ENCODE measurements around the gene ARSH.

The ARSH gene

GRCh38 chrX:3010532-3010931 lies 4.2 kb downstream of the ARSH start:
- Histone ChIP-seq H4K5ac (ENCODE audit: low read length) (no peak overlapping the region), H3K9ac (ENCODE audit: low read length) (no peak overlapping the region), H3K4ac (ENCODE audit: low read depth, low read length) (no peak overlapping the region), H2BK15ac (replicated peaks; ENCODE audit: low read depth) (no peak overlapping the region), H3K79me2 (ENCODE audit: control insufficient read depth, insufficient read depth, low read length) (no peaks in the 10 kb centered on the region), H3K4me2 (ENCODE audit: low read length) (no peak overlapping the region), H2AK5ac (ENCODE audit: low read length) (no peak overlapping the region), H3K23ac (ENCODE audit: low read length) (no peak overlapping the region), H3K79me1 (ENCODE audit: low read length) (no peaks in the 10 kb centered on the region), H3K4me3 (ENCODE audit: low read length) (no peak overlapping the region), H3K36me3 (ENCODE audit: control insufficient read depth, insufficient read depth, low read length) (no peaks in the 10 kb centered on the region), H2BK5ac (ENCODE audit: low read length) (no peak overlapping the region), H2BK120ac (ENCODE audit: low read depth, low read length) (no peak overlapping the region), H3K56ac (ENCODE audit: low read length) (no peak overlapping the region), H3K18ac (ENCODE audit: low read length) (no peak overlapping the region), H3K4me1 (ENCODE audit: control insufficient read depth, low read depth, low read length) (no peaks in the 10 kb centered on the region), H3K27me3 (ENCODE audit: insufficient read depth, low read length, poor library complexity) (no peaks in the 10 kb centered on the region), H4K8ac (ENCODE audit: low read depth, low read length) (no peak overlapping the region), H3K27ac (ENCODE audit: low read depth, low read length) (no peak overlapping the region)
- no peak for DNase-seq
- no CpG with 5 or more reads among the region's 2 CpGs for WGBS (ENCODE audit: extremely low coverage, insufficient coverage, low lambda C conversion rate)

DNA sequence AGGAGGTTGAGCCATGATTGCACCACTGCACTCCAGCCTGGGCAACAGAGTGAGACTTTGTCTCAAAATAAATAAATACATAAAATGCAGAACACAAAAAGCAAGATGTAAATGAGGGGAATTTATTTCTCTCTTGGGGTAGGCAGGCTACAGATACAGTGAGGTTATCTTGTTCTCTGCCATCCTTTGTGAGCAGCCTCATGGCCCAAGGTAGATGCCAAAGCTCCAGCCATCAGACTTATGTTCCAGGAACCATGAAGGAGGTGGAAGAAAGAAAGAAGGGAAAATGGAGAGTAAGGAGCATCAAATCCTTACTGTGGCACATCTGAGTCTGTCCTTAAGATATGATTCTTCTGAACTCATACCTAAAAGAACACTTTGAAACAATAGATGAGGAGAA lies 11.1 kb downstream of the ARSH start:
- Histone ChIP-seq H4K8ac (ENCODE audit: low read depth, low read length) (no peak overlapping the region), H2BK120ac (ENCODE audit: low read depth, low read length) (no peak overlapping the region), H3K4me2 (ENCODE audit: low read length) (no peak overlapping the region), H3K4me3 (ENCODE audit: low read length) (no peak overlapping the region), H3K23ac (ENCODE audit: low read length) (no peak overlapping the region), H3K4ac (ENCODE audit: low read depth, low read length) (no peak overlapping the region), H3K79me2 (ENCODE audit: control insufficient read depth, insufficient read depth, low read length) (no peaks in the 10 kb centered on the region), H2AK5ac (ENCODE audit: low read length) (no peak overlapping the region), H3K79me1 (ENCODE audit: low read length) (no peaks in the 10 kb centered on the region), H3K27ac (ENCODE audit: low read depth, low read length) (no peak overlapping the region), H3K9ac (ENCODE audit: low read length) (no peak overlapping the region), H3K18ac (ENCODE audit: low read length) (no peak overlapping the region), H3K56ac (ENCODE audit: low read length) (no peak overlapping the region), H2BK5ac (ENCODE audit: low read length) (no peak overlapping the region), H3K36me3 (ENCODE audit: control insufficient read depth, insufficient read depth, low read length) (no peaks in the 10 kb centered on the region), H4K5ac (ENCODE audit: low read length) (no peak overlapping the region), H3K27me3 (ENCODE audit: insufficient read depth, low read length, poor library complexity) (no peaks in the 10 kb centered on the region), H2BK15ac (replicated peaks; ENCODE audit: low read depth) (no peak overlapping the region), H3K4me1 (ENCODE audit: control insufficient read depth, low read depth, low read length) (no peaks in the 10 kb centered on the region)
- DNase-seq = no peak

DNA sequence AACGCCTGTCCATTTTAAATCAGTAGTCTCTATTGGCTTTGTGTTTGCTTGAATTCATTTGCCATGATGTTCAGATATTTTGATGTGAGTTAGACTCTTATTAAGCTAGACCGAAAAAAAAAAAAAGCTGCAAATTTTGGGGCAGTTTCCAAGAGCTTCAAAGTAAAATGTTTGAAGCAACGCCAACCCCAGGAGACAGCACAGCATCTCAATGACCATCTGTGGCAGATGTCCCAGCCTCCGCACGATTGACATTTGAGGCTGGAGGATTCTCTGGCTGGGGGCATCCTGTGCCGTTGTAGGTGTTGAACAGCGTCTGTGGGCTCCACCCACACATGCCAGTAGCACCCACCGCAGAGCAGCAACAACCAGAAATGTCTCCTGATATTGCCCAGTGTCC lies 17.8 kb downstream of the ARSH start:
- Histone ChIP-seq H3K27ac (ENCODE audit: low read depth, low read length) (no peak overlapping the region), H3K4ac (ENCODE audit: low read depth, low read length) (no peak overlapping the region), H3K79me2 (ENCODE audit: control insufficient read depth, insufficient read depth, low read length) (no peaks in the 10 kb centered on the region), H3K79me1 (ENCODE audit: low read length) (no peaks in the 10 kb centered on the region), H3K18ac (ENCODE audit: low read length) (no peak overlapping the region), H2BK120ac (ENCODE audit: low read depth, low read length) (no peak overlapping the region), H3K56ac (ENCODE audit: low read length) (no peak overlapping the region), H3K36me3 (ENCODE audit: control insufficient read depth, insufficient read depth, low read length) (no peaks in the 10 kb centered on the region), H4K8ac (ENCODE audit: low read depth, low read length) (no peak overlapping the region), H3K4me3 (ENCODE audit: low read length) (no peak overlapping the region), H3K23ac (ENCODE audit: low read length) (no peak overlapping the region), H2AK5ac (ENCODE audit: low read length) (no peak overlapping the region), H2BK5ac (ENCODE audit: low read length) (no peak overlapping the region), H3K27me3 (ENCODE audit: insufficient read depth, low read length, poor library complexity) (no peaks in the 10 kb centered on the region), H3K4me1 (ENCODE audit: control insufficient read depth, low read depth, low read length) (no peaks in the 10 kb centered on the region), H2BK15ac (replicated peaks; ENCODE audit: low read depth) (no peak overlapping the region), H4K5ac (ENCODE audit: low read length) (no peak overlapping the region), H3K4me2 (ENCODE audit: low read length) (no peak overlapping the region), H3K9ac (ENCODE audit: low read length) (no peak overlapping the region)
- DNase-seq = no peak
- no CpG with 5 or more reads among the region's 8 CpGs for WGBS (ENCODE audit: extremely low coverage, insufficient coverage, low lambda C conversion rate)

DNA sequence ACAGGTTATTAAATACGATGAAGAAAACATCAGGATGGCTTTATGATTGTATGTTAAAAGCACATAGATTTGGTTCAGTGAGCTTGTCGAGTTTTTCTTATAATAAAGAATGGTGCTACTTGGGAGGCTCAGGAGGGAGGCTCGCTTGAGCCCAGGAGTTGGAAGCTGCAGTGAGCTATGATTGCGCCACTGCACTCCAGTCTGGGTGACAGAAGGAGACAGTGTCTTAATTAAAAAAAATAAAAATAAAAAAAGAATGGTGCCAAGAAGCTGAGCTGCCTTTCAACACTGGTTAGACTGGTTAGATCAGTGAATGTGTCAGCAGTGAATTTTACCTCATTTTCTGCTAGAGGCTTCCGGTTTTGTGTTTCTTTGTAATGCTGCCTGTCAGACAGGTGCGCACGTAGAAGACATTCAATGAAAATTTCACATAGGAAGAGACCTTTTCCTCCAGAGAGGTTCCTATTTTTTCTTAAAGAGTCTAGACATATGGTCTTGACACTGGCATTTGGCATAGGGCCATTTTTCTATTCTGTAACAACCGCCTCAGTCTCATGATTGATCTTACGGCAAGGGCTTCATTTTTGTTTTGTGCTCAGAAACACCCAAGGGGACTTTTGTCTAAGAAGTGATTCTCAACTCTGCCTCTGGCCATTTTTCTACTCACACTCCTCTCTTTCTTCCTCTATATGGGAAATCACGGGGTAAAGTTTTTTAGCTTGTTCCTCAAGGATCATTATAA lies 19.9 kb downstream of the ARSH start:
- H2BK120ac ChIP-seq (ENCODE audit: low read depth, low read length) = no peak overlapping the region
- H3K9ac ChIP-seq (ENCODE audit: low read length) = no peak overlapping the region
- H3K4ac ChIP-seq (ENCODE audit: low read depth, low read length) = no peak overlapping the region
- H3K4me3 ChIP-seq (ENCODE audit: low read length) = no peak overlapping the region
- no peaks in the 10 kb centered on the region for H3K79me2 ChIP-seq (ENCODE audit: control insufficient read depth, insufficient read depth, low read length)
- no peaks in the 10 kb centered on the region for H3K36me3 ChIP-seq (ENCODE audit: control insufficient read depth, insufficient read depth, low read length)
- H3K23ac ChIP-seq (ENCODE audit: low read length) = no peak overlapping the region
- H3K4me1 ChIP-seq (ENCODE audit: control insufficient read depth, low read depth, low read length) = no peaks in the 10 kb centered on the region
- H4K5ac ChIP-seq (ENCODE audit: low read length) = no peak overlapping the region
- H3K79me1 ChIP-seq (ENCODE audit: low read length) = no peaks in the 10 kb centered on the region
- no peaks in the 10 kb centered on the region for H3K27me3 ChIP-seq (ENCODE audit: insufficient read depth, low read length, poor library complexity)
- H3K27ac ChIP-seq (ENCODE audit: low read depth, low read length) = no peak overlapping the region
- no peak overlapping the region for H4K8ac ChIP-seq (ENCODE audit: low read depth, low read length)
- no CpG with 5 or more reads among the region's 10 CpGs for WGBS (ENCODE audit: extremely low coverage, insufficient coverage, low lambda C conversion rate)
- H3K18ac ChIP-seq (ENCODE audit: low read length) = no peak overlapping the region
- H2AK5ac ChIP-seq (ENCODE audit: low read length) = no peak overlapping the region
- no peak overlapping the region for H3K4me2 ChIP-seq (ENCODE audit: low read length)
- H3K56ac ChIP-seq (ENCODE audit: low read length) = no peak overlapping the region
- H2BK5ac ChIP-seq (ENCODE audit: low read length) = no peak overlapping the region
- no peak overlapping the region for H2BK15ac ChIP-seq (replicated peaks; ENCODE audit: low read depth)
- DNase-seq = no peak

DNA sequence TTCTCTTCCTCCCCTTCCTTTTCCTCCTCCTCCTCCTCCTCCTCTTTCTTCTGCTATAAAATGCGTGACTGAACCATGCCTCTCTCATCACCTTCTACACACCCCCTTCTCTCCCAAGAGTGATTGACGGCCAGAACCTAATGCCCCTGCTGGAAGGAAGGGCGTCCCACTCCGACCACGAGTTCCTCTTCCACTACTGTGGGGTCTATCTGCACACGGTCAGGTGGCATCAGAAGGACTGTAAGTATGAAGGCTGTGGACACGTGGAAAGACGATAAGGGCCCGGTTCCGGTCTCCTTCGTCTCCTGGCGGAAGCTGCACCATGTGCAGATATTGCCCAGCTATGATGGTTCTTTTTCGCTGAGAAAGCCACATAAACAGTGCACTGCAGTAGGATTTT lies 22.8 kb downstream of the ARSH start:
- no peaks in the 10 kb centered on the region for H3K79me2 ChIP-seq (ENCODE audit: control insufficient read depth, insufficient read depth, low read length)
- no peak overlapping the region for H2BK5ac ChIP-seq (ENCODE audit: low read length)
- H3K79me1 ChIP-seq (ENCODE audit: low read length) = no peaks in the 10 kb centered on the region
- H3K36me3 ChIP-seq (ENCODE audit: control insufficient read depth, insufficient read depth, low read length) = no peaks in the 10 kb centered on the region
- no peak overlapping the region for H3K4me2 ChIP-seq (ENCODE audit: low read length)
- no peak for DNase-seq
- no peak overlapping the region for H3K18ac ChIP-seq (ENCODE audit: low read length)
- H2AK5ac ChIP-seq (ENCODE audit: low read length) = no peak overlapping the region
- H4K5ac ChIP-seq (ENCODE audit: low read length) = no peak overlapping the region
- H2BK15ac ChIP-seq (replicated peaks; ENCODE audit: low read depth) = no peak overlapping the region
- WGBS (ENCODE audit: extremely low coverage, insufficient coverage, low lambda C conversion rate) = no CpG with 5 or more reads among the region's 13 CpGs
- no peak overlapping the region for H3K23ac ChIP-seq (ENCODE audit: low read length)
- H3K27me3 ChIP-seq (ENCODE audit: insufficient read depth, low read length, poor library complexity) = no peaks in the 10 kb centered on the region
- no peak overlapping the region for H3K27ac ChIP-seq (ENCODE audit: low read depth, low read length)
- H4K8ac ChIP-seq (ENCODE audit: low read depth, low read length) = no peak overlapping the region
- H3K56ac ChIP-seq (ENCODE audit: low read length) = no peak overlapping the region
- no peak overlapping the region for H2BK120ac ChIP-seq (ENCODE audit: low read depth, low read length)
- no peak overlapping the region for H3K4me3 ChIP-seq (ENCODE audit: low read length)
- no peak overlapping the region for H3K9ac ChIP-seq (ENCODE audit: low read length)
- no peaks in the 10 kb centered on the region for H3K4me1 ChIP-seq (ENCODE audit: control insufficient read depth, low read depth, low read length)
- no peak overlapping the region for H3K4ac ChIP-seq (ENCODE audit: low read depth, low read length)

DNA sequence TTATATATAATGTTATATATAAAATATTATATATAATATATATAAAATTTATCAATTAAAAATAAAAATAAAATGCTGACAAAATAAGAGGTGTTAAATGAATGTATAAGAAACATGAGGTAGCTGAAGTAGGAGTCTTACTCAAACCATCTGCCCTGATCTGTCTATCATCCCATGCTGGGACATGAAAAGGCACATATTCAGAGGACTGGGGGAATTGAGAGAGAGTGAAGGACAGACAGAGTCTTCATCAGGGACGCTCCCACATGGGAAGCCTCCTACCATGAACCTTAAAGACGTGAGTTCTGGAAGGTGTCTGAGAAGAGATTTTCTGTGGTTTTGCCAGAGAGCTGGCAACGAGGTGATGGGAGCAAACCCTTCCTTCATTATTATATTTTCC lies 30.9 kb downstream of the ARSH start:
- Histone ChIP-seq H2AK5ac (ENCODE audit: low read length) (no peak overlapping the region), H3K4me3 (ENCODE audit: low read length) (no peak overlapping the region), H3K27me3 (ENCODE audit: insufficient read depth, low read length, poor library complexity) (no peaks in the 10 kb centered on the region), H3K23ac (ENCODE audit: low read length) (no peak overlapping the region), H2BK5ac (ENCODE audit: low read length) (no peak overlapping the region), H2BK120ac (ENCODE audit: low read depth, low read length) (no peak overlapping the region), H3K9ac (ENCODE audit: low read length) (no peak overlapping the region), H3K79me2 (ENCODE audit: control insufficient read depth, insufficient read depth, low read length) (no peaks in the 10 kb centered on the region), H4K5ac (ENCODE audit: low read length) (no peak overlapping the region), H3K36me3 (ENCODE audit: control insufficient read depth, insufficient read depth, low read length) (no peaks in the 10 kb centered on the region), H3K27ac (ENCODE audit: low read depth, low read length) (no peak overlapping the region), H3K4ac (ENCODE audit: low read depth, low read length) (no peak overlapping the region), H3K18ac (ENCODE audit: low read length) (no peak overlapping the region), H3K4me2 (ENCODE audit: low read length) (no peak overlapping the region), H3K56ac (ENCODE audit: low read length) (no peak overlapping the region), H4K8ac (ENCODE audit: low read depth, low read length) (no peak overlapping the region), H2BK15ac (replicated peaks; ENCODE audit: low read depth) (no peak overlapping the region), H3K79me1 (ENCODE audit: low read length) (no peaks in the 10 kb centered on the region), H3K4me1 (ENCODE audit: control insufficient read depth, low read depth, low read length) (no peaks in the 10 kb centered on the region)
- WGBS (ENCODE audit: extremely low coverage, insufficient coverage, low lambda C conversion rate) = no CpG with 5 or more reads among the region's 3 CpGs
- no peak for DNase-seq

Measured in mesendoderm (in vitro differentiated cells).